ENCODE data around the gene ACRV1. TPM values are rescaled to one million over a fixed set of nuclear protein-coding genes. Genes with fewer than 3 reads are reported as not detected.
A peak's percentile ranks its signal among the peaks of the same experiment; 100 is the strongest.

The ACRV1 gene
- total RNA-seq, 1 donor from 2014 or later = 0.47 TPM

- Histone ChIP-seq H3K4me3 (no peak overlapping the region), H2AFZ (replicated peaks) (no peak overlapping the region), H3K36me3 (no peaks in the 10 kb centered on the region), H3K9me3 (ENCODE audit: low read depth) (no peaks in the 10 kb centered on the region), H3K27me3 (no peaks in the 10 kb centered on the region), H3K4me1 (no peaks in the 10 kb centered on the region), H3F3A (ENCODE audit: low read depth) (no peaks in the 10 kb centered on the region), H3K4me2 (no peak overlapping the region), H3K79me2 (ENCODE audit: low read depth) (no peaks in the 10 kb centered on the region), H3K9ac (no peak overlapping the region), H3K27ac (no peak overlapping the region), H4K20me1 (ENCODE audit: low read depth) (no peaks in the 10 kb centered on the region)
- no peaks in the 10 kb centered on the region for H3K27me3 Mint-ChIP-seq (ENCODE audit: insufficient read depth, low read depth)
- no peak overlapping the region for H3K4me3 Mint-ChIP-seq
- H3K36me3 Mint-ChIP-seq = peaks cover 17% of the 10 kb centered on the region
- no peaks in the 10 kb centered on the region for H3K9me3 Mint-ChIP-seq
- TF ChIP-seq EZH2 (IDR thresholded peaks at IDR 0.05) (no peak), CTCF (IDR thresholded peaks at IDR 0.05) (no peak), EZH2phosphoT487 (IDR thresholded peaks at IDR 0.05) (no peak)
- no peaks in the 10 kb centered on the region for H3K4me1 Mint-ChIP-seq
- no peak overlapping the region for H3K27ac Mint-ChIP-seq
- DNase-seq (ENCODE audit: low spot score) = no peak
These were observed 4.6 kb upstream of the ACRV1 start for GRCh38 chr11:125685228-125685627.

- Histone ChIP-seq H3F3A (ENCODE audit: low read depth) (no peaks in the 10 kb centered on the region), H2AFZ (replicated peaks) (no peak overlapping the region), H3K27me3 (no peaks in the 10 kb centered on the region), H4K20me1 (ENCODE audit: low read depth) (no peaks in the 10 kb centered on the region), H3K79me2 (ENCODE audit: low read depth) (no peaks in the 10 kb centered on the region), H3K4me2 (no peak overlapping the region), H3K4me3 (no peak overlapping the region), H3K27ac (no peak overlapping the region), H3K4me1 (no peaks in the 10 kb centered on the region), H3K36me3 (peaks cover 4% of the 10 kb centered on the region), H3K9me3 (ENCODE audit: low read depth) (no peaks in the 10 kb centered on the region), H3K9ac (no peak overlapping the region)
- no peak for DNase-seq (ENCODE audit: low spot score)
- Mint-ChIP-seq H3K36me3 (peaks cover 30% of the 10 kb centered on the region), H3K27ac (no peak overlapping the region), H3K4me3 (no peak overlapping the region), H3K27me3 (ENCODE audit: insufficient read depth, low read depth) (no peaks in the 10 kb centered on the region), H3K9me3 (no peaks in the 10 kb centered on the region), H3K4me1 (no peaks in the 10 kb centered on the region)
- no peak for TF ChIP-seq EZH2 (IDR thresholded peaks at IDR 0.05)
- TF ChIP-seq CTCF (IDR thresholded peaks at IDR 0.05) = no peak
- no peak for TF ChIP-seq EZH2phosphoT487 (IDR thresholded peaks at IDR 0.05)
These were observed 810 bp downstream of the ACRV1 start for GRCh38 chr11:125679837-125680236.

GRCh38 chr11:125679397-125679796, 1.2 kb downstream of the ACRV1 start:
- no peak for DNase-seq (ENCODE audit: low spot score)
- Histone ChIP-seq H3K9ac (no peak overlapping the region), H3K4me2 (no peak overlapping the region), H3K27ac (no peak overlapping the region), H3K9me3 (ENCODE audit: low read depth) (no peaks in the 10 kb centered on the region), H4K20me1 (ENCODE audit: low read depth) (no peaks in the 10 kb centered on the region), H2AFZ (replicated peaks) (no peak overlapping the region), H3F3A (ENCODE audit: low read depth) (no peaks in the 10 kb centered on the region), H3K4me1 (no peaks in the 10 kb centered on the region), H3K27me3 (no peaks in the 10 kb centered on the region), H3K4me3 (no peak overlapping the region), H3K36me3 (peaks cover 4% of the 10 kb centered on the region), H3K79me2 (ENCODE audit: low read depth) (no peaks in the 10 kb centered on the region)
- Mint-ChIP-seq H3K36me3 (peaks cover 30% of the 10 kb centered on the region), H3K27ac (no peak overlapping the region), H3K4me1 (no peaks in the 10 kb centered on the region), H3K27me3 (ENCODE audit: insufficient read depth, low read depth) (no peaks in the 10 kb centered on the region), H3K9me3 (no peaks in the 10 kb centered on the region), H3K4me3 (no peak overlapping the region)
- TF ChIP-seq EZH2phosphoT487 (IDR thresholded peaks at IDR 0.05) (no peak), CTCF (IDR thresholded peaks at IDR 0.05) (peak; percentile 39), EZH2 (IDR thresholded peaks at IDR 0.05) (no peak)

Data from neural progenitor cell (in vitro differentiated cells).